K562 (cell line): ENCODE data around the gene ELMO1. TPM values are rescaled to one million over a fixed set of nuclear protein-coding genes. Genes with fewer than 3 reads are reported as not detected.

ENCODE experiments used
- CCAR2 ChIP-seq: fragments of 200-400 bp; formaldehyde crosslinking; IDR thresholded peaks from 2 replicates; pipeline ENCODE4 v1.6.1; 2017; ENCODE audit warnings: mild to moderate bottlenecking, low read depth, low read length
- CTCF ChIP-seq, 3 experiments: IDR thresholded peaks in 2 of 3; conservative IDR thresholded peaks in 1 of 3; 2 replicates each; pipeline ENCODE4 v1.5.1; 2011 to 2012; ENCODE audit warnings: low read length in 3 of 3, mild to moderate bottlenecking in 3 of 3, control low read depth in 2 of 3, improper control_type of control experiment in 1 of 3, inconsistent platforms in 1 of 3, low read depth in 1 of 3, mixed read lengths in 1 of 3, moderate library complexity in 1 of 3; ENCODE audit not compliant: insufficient read depth in 2 of 3
- CTCFL ChIP-seq: IDR thresholded peaks from 2 replicates; pipeline ENCODE4 v1.6.1; 2011; ENCODE audit warnings: borderline replicate concordance, low read depth, mild to moderate bottlenecking, moderate library complexity, low read length; ENCODE audit not compliant: insufficient read depth, poor library complexity, severe bottlenecking
- DDX20 ChIP-seq: fragments of 450-650 bp; IDR thresholded peaks from 2 replicates; pipeline ENCODE4 v1.6.1; 2016; ENCODE audit warnings: missing genetic modification characterization, low read depth, mild to moderate bottlenecking, missing compliant biosample characterization, moderate library complexity
- HNRNPH1 ChIP-seq: fragments of 200-400 bp; formaldehyde crosslinking; optimal IDR thresholded peaks from 2 replicates; pipeline ENCODE3; 2017; ENCODE audit warnings: low read depth, mild to moderate bottlenecking, low read length, moderate library complexity
- MEF2A ChIP-seq: IDR thresholded peaks from 2 replicates; pipeline ENCODE4 v1.6.1; 2011; ENCODE audit warnings: low read depth, mild to moderate bottlenecking, low read length, moderate library complexity; ENCODE audit not compliant: control insufficient read depth
- NUFIP1 ChIP-seq: fragments of 450-650 bp; IDR thresholded peaks from 2 replicates; pipeline ENCODE4 v1.6.1; 2018; ENCODE audit not compliant: partially characterized antibody
- REST ChIP-seq, 2 experiments: fragments of 450-650 bp; formaldehyde crosslinking in 1 of 2; IDR thresholded peaks; 2 replicates each; pipeline versions ENCODE4 v1.4.0 to v1.6.1; 2014 to 2020; ENCODE audit warnings: mild to moderate bottlenecking in 2 of 2, borderline replicate concordance in 1 of 2, low read depth in 1 of 2
- SMC3 ChIP-seq: conservative IDR thresholded peaks from 2 replicates; pipeline ENCODE4 v1.6.1; 2011; ENCODE audit warnings: low read depth, low read length, improper control_type of control experiment; ENCODE audit not compliant: insufficient read depth
- polyA plus RNA-seq, 8 experiments: library from polyadenylated mRNA; depleted of rRNA in 4 of 8; stranded (reverse) in 5 of 8; unstranded in 3 of 8; fragments of >200 nt; fragmentation: Nextera tagmentation in 2 of 8; fragmentation: Illumina TruSeq in 1 of 8; extraction: Ambion mirVana in 2 of 8; extraction: Trizol in 1 of 8; gene quantifications; 2 replicates each; pipeline versions ENCODE4 v1.2.1 to v1.2.3, GENCODE V29; 2011 to 2014; ENCODE audit warnings: inconsistent platforms in 1 of 8, missing spikeins in 1 of 8
- total RNA-seq, 7 experiments: library from RNA; depleted of rRNA in 6 of 7; stranded (reverse); fragments of >200 nt in 6 of 7; fragmentation: Illumina TruSeq in 2 of 7; extraction: Trizol in 2 of 7; gene quantifications; 2 replicates each; pipeline versions ENCODE4 v1.2.1 to v1.2.3, GENCODE V29; 2011 to 2021; ENCODE audit warnings: low replicate concordance in 1 of 7

The ELMO1 gene
- total and polyA plus RNA-seq, 9 of the 15 experiments (the other 6 are each of a cell fraction or from before 2014, with no cell fraction given): 0.36 to 7.2 (median 3.6) TPM

GRCh38 chr7:36967387-36967786, 481.3 kb downstream of the ELMO1 start (continued):
- TF ChIP-seq REST (IDR thresholded peaks at IDR 0.05; ENCODE audit: borderline replicate concordance): peak; percentile 25; the same call in 1 of the 2 replicates
- TF ChIP-seq REST (CRISPR knock-in tag; IDR thresholded peaks at IDR 0.05; ENCODE audit: low read depth): no peak
- TF ChIP-seq DDX20 (tag): no peak
- TF ChIP-seq NUFIP1: no peak
- TF ChIP-seq CTCF (IDR thresholded peaks at IDR 0.05 in 2 of 3, conservative IDR thresholded peaks at IDR 0.05 in 1 of 3; ENCODE audit: insufficient read depth in 2 of 3, low read depth in 1 of 3, low read length in 3 of 3): peak; percentile 68 to 79 (median 73)
- no peak for TF ChIP-seq HNRNPH1
- TF ChIP-seq CCAR2: no peak
- peak; percentile 52; the same call in 1 of the 2 replicates for TF ChIP-seq SMC3
- no peak for TF ChIP-seq MEF2A
- peak; percentile 17 for TF ChIP-seq CTCFL
- TF ChIP-seq, all 486 proteins: peak for 5
